Left lung (tissue), 10 donors: ENCODE measurements around the gene CYP19A1. TPM values are rescaled to one million over a fixed set of nuclear protein-coding genes. Genes with fewer than 3 reads are reported as not detected.

Experiments used
- ATAC-seq: fragments of 200-7000 bp; cut with Tn5 transposase; one replicate; pipeline ENCODE4 v1.9.1; 2020; ENCODE audit warnings: moderate library complexity
- DNase-seq, 4 donors: peaks; one replicate each; pipeline ENCODE4 v3.0.0-alpha.2; 2013 to 2020
- H3K27ac ChIP-seq, 2 donors: fragments of 200-600 bp; sonication (generic) in 1 of 2; one replicate each; pipeline versions ENCODE4 v1.5.0 to v1.8.0; 2020 to 2021
- H3K27me3 ChIP-seq, 2 donors: fragments of 200-600 bp; sonication (generic) in 1 of 2; one replicate each; pipeline versions ENCODE4 v1.5.0 to v1.8.0; 2020 to 2021
- H3K36me3 ChIP-seq, 2 donors: fragments of 200-600 bp; sonication (generic) in 1 of 2; one replicate each; pipeline versions ENCODE4 v1.5.0 to v1.8.0; 2020 to 2021
- H3K4me1 ChIP-seq, 2 donors: fragments of 200-600 bp; one replicate each; pipeline ENCODE4 v1.8.0; 2021
- H3K4me3 ChIP-seq, 2 donors: fragments of 200-600 bp; sonication (generic) in 1 of 2; one replicate each; pipeline versions ENCODE4 v1.5.0 to v1.8.0; 2020 to 2021; ENCODE audit warnings: mild to moderate bottlenecking in 1 of 2
- H3K9me3 ChIP-seq, 2 donors: fragments of 200-600 bp; sonication (generic) in 1 of 2; one replicate each; pipeline versions ENCODE4 v1.5.0 to v1.8.0; 2020 to 2021
- intact Hi-C, 2 donors: fragments of 100-400 bp; cut with DNase I; formaldehyde crosslinking; loops; one replicate each; pipeline versions ENCODE4 v1.11.2 to v1.14.2; 2022
- polyA plus RNA-seq, 6 donors: library from polyadenylated mRNA; unstranded; fragments of 120-200 nt; gene quantifications; one replicate each; pipeline ENCODE4 v1.2.1, GENCODE V29; 2013; ENCODE audit not compliant: insufficient read length in 6 of 6
- total RNA-seq, 2 donors: library from RNA; stranded (reverse); fragmentation: NEBNext Ultra II Directional; extraction: Animal tissue kit (Norgen Biotek cat#: 25700); gene quantifications; one replicate each; pipeline ENCODE4 v1.2.1, GENCODE V29; 2021
- TF ChIP-seq, protein P1 (sequence below), 2 donors: fragments of 200-600 bp; sonication (generic) in 1 of 2; IDR thresholded peaks; one replicate each; pipeline versions ENCODE4 v1.5.0 to v1.8.0; 2021; ENCODE audit warnings: antibody characterized with exemption in 2 of 2
- donor health status: DM: no; HTN: yes; CAD: no.
- donor health status: DM: no; HTN: no; CAD: no.

The CYP19A1 gene
- total and polyA plus RNA-seq, 8 donors, result 0.13 to 7.1 (median 0.47) TPM; not detected in 2

DNA sequence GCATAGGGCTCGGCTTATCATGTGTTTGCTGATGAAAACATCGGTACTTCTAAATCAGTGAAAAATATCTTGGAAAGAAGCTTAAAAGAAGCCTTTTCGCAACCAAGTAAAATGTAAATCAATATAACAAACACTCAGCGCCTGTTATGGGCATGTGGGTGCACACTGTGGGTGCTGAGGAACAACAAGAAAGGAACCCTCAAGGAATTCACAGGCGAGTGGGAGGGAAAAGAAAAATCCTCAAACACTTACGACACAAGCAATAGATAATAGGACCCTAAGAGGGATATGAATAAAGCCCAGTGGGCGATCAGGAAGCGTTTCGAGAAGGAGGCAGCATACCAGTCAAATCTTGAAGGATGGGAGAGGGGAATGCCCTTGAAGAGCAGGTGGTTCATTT lies 25.0 kb upstream of the CYP19A1 start:
- H3K27ac ChIP-seq, result no peak overlapping the region
- H3K9me3 ChIP-seq, result no peaks in the 10 kb centered on the region
- no peak overlapping the region for H3K4me3 ChIP-seq
- no peak for DNase-seq
- intact Hi-C loops, result no loop called here
- ATAC-seq, result no peak
- TF ChIP-seq, protein P1, sequence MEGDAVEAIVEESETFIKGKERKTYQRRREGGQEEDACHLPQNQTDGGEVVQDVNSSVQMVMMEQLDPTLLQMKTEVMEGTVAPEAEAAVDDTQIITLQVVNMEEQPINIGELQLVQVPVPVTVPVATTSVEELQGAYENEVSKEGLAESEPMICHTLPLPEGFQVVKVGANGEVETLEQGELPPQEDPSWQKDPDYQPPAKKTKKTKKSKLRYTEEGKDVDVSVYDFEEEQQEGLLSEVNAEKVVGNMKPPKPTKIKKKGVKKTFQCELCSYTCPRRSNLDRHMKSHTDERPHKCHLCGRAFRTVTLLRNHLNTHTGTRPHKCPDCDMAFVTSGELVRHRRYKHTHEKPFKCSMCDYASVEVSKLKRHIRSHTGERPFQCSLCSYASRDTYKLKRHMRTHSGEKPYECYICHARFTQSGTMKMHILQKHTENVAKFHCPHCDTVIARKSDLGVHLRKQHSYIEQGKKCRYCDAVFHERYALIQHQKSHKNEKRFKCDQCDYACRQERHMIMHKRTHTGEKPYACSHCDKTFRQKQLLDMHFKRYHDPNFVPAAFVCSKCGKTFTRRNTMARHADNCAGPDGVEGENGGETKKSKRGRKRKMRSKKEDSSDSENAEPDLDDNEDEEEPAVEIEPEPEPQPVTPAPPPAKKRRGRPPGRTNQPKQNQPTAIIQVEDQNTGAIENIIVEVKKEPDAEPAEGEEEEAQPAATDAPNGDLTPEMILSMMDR (IDR thresholded peaks at IDR 0.05), result no peak
- no peaks in the 10 kb centered on the region for H3K36me3 ChIP-seq
- H3K4me1 ChIP-seq, result peaks cover 0 to 12% of the 10 kb centered on the region in 2 donors
- no peaks in the 10 kb centered on the region for H3K27me3 ChIP-seq

GRCh38 chr15:51359981-51360380 lies 21.6 kb upstream of the CYP19A1 start:
- Histone ChIP-seq H3K27ac (no peak overlapping the region), H3K4me3 (no peak overlapping the region), H3K9me3 (no peaks in the 10 kb centered on the region), H3K4me1 (peaks cover 0 to 6% of the 10 kb centered on the region in 2 donors), H3K36me3 (no peaks in the 10 kb centered on the region), H3K27me3 (no peaks in the 10 kb centered on the region)
- ATAC-seq (no peak), DNase-seq (no peak)
- intact Hi-C loops, result no loop called here
- TF ChIP-seq, protein P1 (IDR thresholded peaks at IDR 0.05), result no peak

- H3K27ac ChIP-seq, result no peak overlapping the region
- intact Hi-C loops, result no loop called here
- DNase-seq (no peak), ATAC-seq (no peak)
- H3K4me3 ChIP-seq, result no peak overlapping the region
- H3K36me3 ChIP-seq, result no peaks in the 10 kb centered on the region
- TF ChIP-seq, protein P1 (IDR thresholded peaks at IDR 0.05), result no peak
- no peaks in the 10 kb centered on the region for H3K27me3 ChIP-seq
- peaks cover 3 to 9% of the 10 kb centered on the region in 2 donors for H3K4me1 ChIP-seq
- no peaks in the 10 kb centered on the region for H3K9me3 ChIP-seq
Observed at GRCh38 chr15:51356983-51357382, 18.6 kb upstream of the CYP19A1 start.

DNA sequence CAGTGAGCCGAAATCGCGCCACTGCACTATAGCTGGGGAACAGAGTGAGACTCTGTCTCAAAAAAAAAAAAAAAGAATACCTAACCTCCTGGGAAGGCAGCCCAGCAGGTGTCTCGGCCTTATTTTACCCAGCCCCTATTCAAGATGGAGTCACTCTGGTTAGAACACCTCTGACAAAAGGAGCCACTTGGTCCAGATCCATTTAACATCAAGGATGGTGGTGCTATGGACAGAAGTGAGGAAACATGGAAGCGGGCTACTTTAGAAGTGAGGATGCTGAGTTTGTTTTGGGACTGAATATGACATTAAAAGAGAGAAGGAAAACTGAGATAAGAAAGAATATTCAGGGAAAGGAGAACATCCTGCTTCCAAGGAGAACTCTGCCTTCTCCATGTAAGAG lies 17.8 kb upstream of the CYP19A1 start:
- Histone ChIP-seq H3K4me1 (peaks cover 3 to 9% of the 10 kb centered on the region in 2 donors), H3K27ac (no peak overlapping the region), H3K4me3 (no peak overlapping the region), H3K36me3 (no peaks in the 10 kb centered on the region), H3K9me3 (no peaks in the 10 kb centered on the region), H3K27me3 (no peaks in the 10 kb centered on the region)
- no peak for ATAC-seq
- DNase-seq, result no peak
- TF ChIP-seq, protein P1 (IDR thresholded peaks at IDR 0.05), result no peak
- intact Hi-C loops, result no loop called here

- DNase-seq (no peak), ATAC-seq (no peak)
- H3K27me3 ChIP-seq, result no peaks in the 10 kb centered on the region
- TF ChIP-seq, protein P1 (IDR thresholded peaks at IDR 0.05), result no peak
- no peaks in the 10 kb centered on the region for H3K9me3 ChIP-seq
- H3K36me3 ChIP-seq, result no peaks in the 10 kb centered on the region
- intact Hi-C loops, result no loop called here
- peaks cover 3 to 9% of the 10 kb centered on the region in 2 donors for H3K4me1 ChIP-seq
- peak overlapping the region in 1 of 2 donors; percentile 16 for H3K27ac ChIP-seq
- no peak overlapping the region for H3K4me3 ChIP-seq
Observed at GRCh38 chr15:51355096-51355495, 16.7 kb upstream of the CYP19A1 start.
